Neural cell (in vitro differentiated cells): ENCODE data around the gene ARGLU1.

Experiments
- EZH2 ChIP-seq: fragments of 200-600, 300-800 bp; shearing (Covaris generic), sonication (generic); IDR thresholded peaks from 2 replicates; pipeline ENCODE4 v1.6.1; 2014; ENCODE audit warnings: antibody characterized with exemption, low read length, borderline replicate concordance, mild to moderate bottlenecking; ENCODE audit not compliant: insufficient read depth, poor library complexity, severe bottlenecking
- MXI1 ChIP-seq: fragments of 450-650 bp; conservative IDR thresholded peaks from 2 replicates; pipeline ENCODE4 v1.6.1; 2014; ENCODE audit warnings: antibody characterized with exemption, mild to moderate bottlenecking; ENCODE audit not compliant: poor library complexity, severe bottlenecking
- POLR2AphosphoS5 ChIP-seq: IDR thresholded peaks from 2 replicates; pipeline ENCODE4 v1.6.1; 2012
- TAF1 ChIP-seq: IDR thresholded peaks from 2 replicates; pipeline ENCODE4 v1.6.1; 2012; ENCODE audit warnings: low read depth
- TF ChIP-seq, protein P1 (sequence below): IDR thresholded peaks from 2 replicates; pipeline ENCODE4 v1.6.1; 2012; ENCODE audit warnings: borderline replicate concordance
- TF ChIP-seq, protein P2 (sequence below): fragments of 450-650 bp; IDR thresholded peaks from 2 replicates; pipeline ENCODE4 v1.5.1; 2014; ENCODE audit warnings: antibody characterized with exemption, mild to moderate bottlenecking, moderate library complexity; ENCODE audit not compliant: poor library complexity, severe bottlenecking

DNA sequence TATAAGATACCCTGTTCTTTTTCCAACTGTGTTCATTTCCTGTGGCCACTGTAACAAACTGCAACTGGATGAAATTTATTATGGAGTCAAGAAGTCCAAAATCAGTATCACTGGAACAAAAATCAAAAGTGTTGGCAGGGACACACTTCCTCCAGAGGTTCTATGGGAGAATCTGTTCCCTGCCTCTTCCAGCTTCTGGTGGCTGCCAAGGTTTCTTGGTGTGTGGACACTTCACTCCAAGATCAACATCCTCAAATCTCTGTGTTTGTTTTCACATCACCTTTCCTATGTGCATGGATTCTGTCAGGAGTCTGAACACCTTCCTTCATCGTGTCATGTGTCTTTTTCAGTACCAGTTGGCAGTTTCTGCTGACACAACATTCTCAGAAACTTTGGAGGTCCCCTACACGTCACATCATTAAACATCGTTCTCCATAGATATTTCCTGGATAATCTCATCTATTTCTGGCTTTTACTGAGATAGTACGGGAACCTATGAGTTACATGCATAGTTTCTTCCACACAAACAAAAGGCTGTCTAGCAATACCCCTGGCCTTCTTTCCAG lies 17.3 kb downstream of the ARGLU1 start:
- TF ChIP-seq, protein P1, sequence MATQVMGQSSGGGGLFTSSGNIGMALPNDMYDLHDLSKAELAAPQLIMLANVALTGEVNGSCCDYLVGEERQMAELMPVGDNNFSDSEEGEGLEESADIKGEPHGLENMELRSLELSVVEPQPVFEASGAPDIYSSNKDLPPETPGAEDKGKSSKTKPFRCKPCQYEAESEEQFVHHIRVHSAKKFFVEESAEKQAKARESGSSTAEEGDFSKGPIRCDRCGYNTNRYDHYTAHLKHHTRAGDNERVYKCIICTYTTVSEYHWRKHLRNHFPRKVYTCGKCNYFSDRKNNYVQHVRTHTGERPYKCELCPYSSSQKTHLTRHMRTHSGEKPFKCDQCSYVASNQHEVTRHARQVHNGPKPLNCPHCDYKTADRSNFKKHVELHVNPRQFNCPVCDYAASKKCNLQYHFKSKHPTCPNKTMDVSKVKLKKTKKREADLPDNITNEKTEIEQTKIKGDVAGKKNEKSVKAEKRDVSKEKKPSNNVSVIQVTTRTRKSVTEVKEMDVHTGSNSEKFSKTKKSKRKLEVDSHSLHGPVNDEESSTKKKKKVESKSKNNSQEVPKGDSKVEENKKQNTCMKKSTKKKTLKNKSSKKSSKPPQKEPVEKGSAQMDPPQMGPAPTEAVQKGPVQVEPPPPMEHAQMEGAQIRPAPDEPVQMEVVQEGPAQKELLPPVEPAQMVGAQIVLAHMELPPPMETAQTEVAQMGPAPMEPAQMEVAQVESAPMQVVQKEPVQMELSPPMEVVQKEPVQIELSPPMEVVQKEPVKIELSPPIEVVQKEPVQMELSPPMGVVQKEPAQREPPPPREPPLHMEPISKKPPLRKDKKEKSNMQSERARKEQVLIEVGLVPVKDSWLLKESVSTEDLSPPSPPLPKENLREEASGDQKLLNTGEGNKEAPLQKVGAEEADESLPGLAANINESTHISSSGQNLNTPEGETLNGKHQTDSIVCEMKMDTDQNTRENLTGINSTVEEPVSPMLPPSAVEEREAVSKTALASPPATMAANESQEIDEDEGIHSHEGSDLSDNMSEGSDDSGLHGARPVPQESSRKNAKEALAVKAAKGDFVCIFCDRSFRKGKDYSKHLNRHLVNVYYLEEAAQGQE, result no peak
- TF ChIP-seq, protein P2, sequence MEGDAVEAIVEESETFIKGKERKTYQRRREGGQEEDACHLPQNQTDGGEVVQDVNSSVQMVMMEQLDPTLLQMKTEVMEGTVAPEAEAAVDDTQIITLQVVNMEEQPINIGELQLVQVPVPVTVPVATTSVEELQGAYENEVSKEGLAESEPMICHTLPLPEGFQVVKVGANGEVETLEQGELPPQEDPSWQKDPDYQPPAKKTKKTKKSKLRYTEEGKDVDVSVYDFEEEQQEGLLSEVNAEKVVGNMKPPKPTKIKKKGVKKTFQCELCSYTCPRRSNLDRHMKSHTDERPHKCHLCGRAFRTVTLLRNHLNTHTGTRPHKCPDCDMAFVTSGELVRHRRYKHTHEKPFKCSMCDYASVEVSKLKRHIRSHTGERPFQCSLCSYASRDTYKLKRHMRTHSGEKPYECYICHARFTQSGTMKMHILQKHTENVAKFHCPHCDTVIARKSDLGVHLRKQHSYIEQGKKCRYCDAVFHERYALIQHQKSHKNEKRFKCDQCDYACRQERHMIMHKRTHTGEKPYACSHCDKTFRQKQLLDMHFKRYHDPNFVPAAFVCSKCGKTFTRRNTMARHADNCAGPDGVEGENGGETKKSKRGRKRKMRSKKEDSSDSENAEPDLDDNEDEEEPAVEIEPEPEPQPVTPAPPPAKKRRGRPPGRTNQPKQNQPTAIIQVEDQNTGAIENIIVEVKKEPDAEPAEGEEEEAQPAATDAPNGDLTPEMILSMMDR, result no peak
- TF ChIP-seq EZH2 (no peak), MXI1 (no peak), POLR2AphosphoS5 (no peak), TAF1 (no peak)
